HG03060 (cell line): ENCODE measurements around the gene PDPR.
"Not testable (repeated sequence)": the region's sequence is repeated elsewhere in the genome, so short reads cannot be mapped to it uniquely, and the experiment has no call there.

Source experiments
- ATAC-seq: cut with Tn5 transposase; IDR thresholded peaks from one replicate; pipeline ENCODE4 v1.9.1; 2021; ENCODE audit warnings: low read depth, moderate number of reproducible peaks; ENCODE audit not compliant: unreplicated experiment

The PDPR gene

DNA sequence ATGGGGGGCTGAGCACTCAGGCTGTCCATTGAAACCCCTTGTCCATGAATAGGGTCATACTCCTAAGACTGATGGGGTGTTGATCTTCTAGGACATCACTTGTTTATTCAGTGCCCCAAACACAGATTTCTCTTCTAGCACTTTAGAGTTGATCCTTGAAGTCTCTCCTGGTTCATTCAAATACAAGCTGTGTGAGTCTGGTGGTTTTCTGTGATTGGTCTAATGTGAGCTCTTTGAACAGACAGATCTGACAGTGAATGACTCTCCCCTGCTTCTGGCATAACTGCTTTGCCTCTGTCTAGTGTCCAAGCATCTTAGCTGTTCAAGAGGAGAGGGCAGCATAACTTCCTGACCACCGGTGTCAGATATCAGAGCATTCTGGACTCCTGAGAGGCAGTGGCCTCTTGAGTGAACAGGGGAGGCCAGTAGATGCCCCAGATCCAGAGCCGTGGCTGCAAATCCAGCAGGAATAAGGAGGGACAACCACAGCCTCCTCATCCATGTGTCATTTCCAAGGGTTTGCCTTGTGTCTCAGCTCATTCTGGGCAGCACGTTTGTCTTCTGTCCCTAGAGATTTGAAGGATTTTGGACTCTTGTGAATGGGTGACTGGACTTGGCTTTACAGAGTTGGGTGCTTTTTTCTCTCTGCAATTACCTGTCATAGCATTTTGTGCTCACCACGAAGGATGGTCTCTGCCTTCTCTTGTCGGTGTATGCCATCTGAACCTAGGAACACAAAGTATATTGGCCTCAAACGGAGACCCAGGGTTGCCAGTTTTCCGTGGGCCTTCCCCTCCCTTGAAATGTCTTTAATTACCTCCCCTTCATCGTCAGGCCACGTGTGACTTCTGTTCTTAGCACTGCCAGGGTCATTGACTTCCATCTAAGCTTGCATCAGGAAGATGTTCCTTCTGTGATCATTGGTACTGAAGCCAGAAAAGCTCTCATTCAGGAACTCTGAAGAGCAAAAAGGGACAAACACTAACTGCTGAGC lies 45.5 kb downstream of the PDPR start:
- ATAC-seq: no peak

DNA sequence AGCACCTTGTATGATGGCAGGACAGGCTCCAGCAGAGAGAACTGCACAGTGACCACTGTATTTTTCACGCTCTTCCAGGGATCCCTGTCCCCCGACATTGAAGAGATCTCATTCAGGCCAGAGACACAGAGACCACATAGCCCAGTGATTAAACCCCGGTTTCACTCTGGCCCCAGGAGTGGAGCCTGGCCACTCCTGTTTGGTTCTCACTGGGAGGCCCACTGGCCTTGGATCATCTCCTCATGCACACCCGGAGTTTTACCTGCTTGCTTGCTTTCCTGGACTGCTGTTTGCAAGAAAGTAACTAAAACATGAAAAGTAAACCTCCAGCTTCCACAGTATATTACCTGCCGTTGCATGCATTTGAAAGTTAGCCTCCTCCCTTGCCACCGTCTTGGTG lies 46.3 kb downstream of the PDPR start:
- ATAC-seq: no peak

DNA sequence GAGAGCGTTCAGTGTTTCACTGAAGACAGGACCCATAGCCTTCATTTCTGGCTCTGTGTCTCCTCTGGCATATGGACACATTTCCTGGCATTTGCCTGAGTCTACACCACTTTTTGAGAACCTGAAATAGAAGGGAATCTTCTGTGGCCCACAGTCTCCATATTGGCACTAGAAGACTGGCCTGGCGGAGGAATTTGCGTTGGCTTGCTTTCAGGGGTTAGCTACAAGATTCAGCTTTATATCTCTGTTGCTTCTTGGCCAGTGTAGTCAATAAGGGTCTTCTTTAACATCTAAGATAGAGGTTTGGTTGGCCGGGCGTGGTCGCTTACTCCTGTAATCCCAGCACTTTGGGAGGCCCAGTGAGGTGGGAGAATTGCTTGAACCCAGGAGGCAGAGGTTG lies 46.7 kb downstream of the PDPR start:
- ATAC-seq: no peak

DNA sequence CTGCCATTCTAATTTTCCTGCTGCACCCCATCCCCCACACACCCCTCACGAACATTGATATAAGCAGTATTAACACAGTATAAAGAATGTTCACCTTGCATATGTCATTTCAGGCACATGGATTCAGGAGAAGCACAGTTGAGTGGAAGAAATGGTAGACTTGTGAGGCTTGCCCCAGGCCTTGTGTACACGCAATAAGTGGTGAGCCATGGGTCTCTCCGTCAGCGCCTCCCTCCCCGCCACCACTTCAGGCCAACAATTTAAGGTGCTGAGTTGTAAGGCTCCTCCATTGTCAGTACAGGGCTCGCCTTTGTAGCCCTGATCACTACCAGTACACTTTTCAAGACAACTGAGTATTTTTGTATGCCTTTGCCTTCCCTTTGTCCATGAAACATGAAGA lies 47.2 kb downstream of the PDPR start:
- ATAC-seq: no peak

DNA sequence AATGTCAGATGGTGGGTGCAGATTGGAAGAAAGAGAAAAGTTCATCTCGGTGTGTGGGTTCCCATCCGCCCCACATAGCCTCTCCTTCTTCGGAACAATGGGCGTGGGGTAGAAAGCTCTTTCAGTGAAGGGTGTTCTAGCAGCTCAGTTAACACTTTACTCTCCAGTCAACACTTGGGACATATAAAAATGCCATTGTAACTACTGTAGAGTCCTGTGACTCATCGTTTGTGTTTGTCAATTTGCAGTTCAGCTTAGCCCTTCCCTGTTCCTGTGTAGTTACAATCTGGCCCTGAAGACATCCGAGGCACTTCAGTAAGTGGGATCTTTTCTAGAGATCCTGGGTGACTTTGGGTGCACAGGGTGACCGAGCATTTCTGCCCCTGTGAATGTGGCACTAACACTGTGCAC lies 47.9 kb downstream of the PDPR start:
- no peak for ATAC-seq

DNA sequence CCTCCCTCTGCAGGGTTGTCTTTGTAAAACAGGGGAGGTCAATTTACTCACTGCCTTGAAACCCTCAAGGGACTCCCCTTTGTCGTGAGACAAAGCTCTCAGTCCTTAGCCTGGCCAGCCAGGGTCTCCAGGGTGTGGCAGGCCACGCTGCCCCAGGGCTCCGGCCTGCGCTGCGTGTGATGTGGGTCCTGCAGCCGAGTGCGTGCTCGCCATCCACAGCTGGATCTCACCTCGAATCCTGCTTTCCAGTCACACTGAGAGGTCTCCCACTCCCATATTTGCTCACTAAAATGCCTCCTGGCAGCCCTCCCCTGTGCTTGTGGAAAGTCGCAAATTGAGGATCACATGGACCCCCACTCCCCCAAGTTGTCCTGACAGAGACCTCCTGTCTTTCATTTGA lies 49.5 kb downstream of the PDPR start:
- ATAC-seq: no peak

DNA sequence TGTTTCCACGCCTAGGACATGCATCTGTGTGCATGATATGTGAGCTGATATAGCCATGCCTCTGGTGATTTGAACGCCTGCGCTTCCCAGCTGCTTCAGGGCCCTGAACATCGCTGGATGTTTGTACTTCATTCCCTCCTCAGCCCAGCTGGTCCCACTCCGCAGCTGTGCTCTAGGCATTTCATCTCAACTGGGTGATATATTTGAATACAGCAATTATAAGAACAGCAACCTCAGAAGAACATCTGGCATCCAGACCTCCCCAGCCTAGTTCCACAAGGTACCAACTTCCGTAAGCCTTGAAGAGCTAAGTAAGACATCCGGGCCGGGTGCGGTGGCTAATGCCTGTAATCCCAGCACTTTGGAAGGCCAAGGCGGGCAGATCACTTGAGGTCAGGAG lies 52.6 kb downstream of the PDPR start:
- ATAC-seq: not testable (repeated sequence)

DNA sequence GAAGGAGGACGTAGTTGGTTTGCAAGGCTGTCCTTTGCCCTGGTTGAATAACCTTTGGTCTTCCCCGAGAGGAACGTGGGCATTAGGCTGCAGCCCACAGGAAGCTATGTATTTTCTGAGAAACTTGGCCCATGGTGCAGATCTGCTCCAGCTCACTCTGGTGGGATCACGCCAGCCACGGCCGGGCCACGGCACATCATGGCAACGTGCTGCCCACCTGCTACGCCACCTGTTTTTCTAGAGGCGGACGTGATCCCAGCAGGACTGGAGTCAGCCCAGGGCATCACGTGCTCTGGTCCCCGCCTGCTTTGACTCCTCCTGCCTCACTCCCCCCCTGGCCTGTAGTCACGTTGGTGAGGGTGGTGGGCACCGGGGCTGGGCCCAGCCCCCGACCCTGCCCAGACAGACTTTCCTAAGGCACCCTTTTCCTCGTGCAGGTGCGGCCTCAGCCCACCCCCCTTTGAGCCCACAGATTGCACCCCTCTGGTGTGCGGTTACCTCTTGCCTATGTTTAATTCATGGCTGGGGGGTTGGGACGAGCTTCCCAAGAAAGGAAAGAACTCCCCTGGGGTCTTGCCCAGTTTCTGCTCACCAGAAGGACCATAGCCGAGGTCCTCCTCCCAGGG lies 59.2 kb downstream of the PDPR start, which contains the start of gene CLEC18C:
TSS of gene CLEC18C (plus strand) at position 576 of the 626 bp plus-strand sequence. CDS start 492 bp downstream, outside the sequence.
- ATAC-seq: not testable (repeated sequence)

DNA sequence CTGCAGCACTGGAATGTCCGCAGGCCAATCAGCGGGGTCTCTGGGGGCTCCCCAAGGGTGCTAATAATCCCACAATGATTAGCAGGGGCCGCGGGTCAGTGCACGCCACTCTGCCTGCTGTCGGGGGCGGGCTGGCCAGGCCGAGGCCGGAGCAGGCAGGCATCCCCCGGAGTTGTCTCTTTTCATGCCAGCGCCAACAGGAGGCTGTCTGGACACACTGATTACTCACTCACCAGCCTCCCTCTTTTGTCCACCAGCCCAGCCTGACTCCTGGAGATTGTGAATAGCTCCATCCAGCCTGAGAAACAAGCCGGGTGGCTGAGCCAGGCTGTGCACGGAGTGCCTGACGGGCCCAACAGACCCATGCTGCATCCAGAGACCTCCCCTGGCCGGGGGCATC lies 59.8 kb downstream of the PDPR start:
- not testable (repeated sequence) for ATAC-seq

DNA sequence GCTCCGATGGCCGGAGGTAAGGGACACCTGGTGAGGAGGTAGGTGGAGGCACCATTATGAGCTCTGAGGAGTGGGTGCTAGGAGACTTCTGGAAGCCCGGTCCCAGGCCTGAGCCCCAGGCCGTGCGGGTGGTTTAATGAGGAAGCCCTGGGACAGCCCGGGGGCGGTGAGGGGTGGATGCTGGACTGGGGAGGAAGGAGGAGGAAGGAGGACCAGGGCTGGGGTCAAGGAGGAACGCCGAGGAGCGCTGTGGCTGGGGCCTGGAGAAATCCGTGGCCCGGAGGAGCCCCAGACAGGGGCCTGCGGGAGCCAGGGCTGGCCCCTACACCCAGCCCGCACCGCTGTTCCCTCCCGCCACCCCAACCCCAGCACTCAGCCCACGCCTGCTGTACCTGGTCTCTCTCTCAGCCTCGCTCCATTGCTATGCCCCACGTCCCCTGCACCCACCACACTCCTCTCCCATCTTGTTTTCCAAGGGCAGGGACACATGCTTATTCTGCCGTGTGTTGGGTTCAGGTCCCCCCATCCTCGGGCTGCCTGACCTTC lies 60.3 kb downstream of the PDPR start:
- not testable (repeated sequence) for ATAC-seq

DNA sequence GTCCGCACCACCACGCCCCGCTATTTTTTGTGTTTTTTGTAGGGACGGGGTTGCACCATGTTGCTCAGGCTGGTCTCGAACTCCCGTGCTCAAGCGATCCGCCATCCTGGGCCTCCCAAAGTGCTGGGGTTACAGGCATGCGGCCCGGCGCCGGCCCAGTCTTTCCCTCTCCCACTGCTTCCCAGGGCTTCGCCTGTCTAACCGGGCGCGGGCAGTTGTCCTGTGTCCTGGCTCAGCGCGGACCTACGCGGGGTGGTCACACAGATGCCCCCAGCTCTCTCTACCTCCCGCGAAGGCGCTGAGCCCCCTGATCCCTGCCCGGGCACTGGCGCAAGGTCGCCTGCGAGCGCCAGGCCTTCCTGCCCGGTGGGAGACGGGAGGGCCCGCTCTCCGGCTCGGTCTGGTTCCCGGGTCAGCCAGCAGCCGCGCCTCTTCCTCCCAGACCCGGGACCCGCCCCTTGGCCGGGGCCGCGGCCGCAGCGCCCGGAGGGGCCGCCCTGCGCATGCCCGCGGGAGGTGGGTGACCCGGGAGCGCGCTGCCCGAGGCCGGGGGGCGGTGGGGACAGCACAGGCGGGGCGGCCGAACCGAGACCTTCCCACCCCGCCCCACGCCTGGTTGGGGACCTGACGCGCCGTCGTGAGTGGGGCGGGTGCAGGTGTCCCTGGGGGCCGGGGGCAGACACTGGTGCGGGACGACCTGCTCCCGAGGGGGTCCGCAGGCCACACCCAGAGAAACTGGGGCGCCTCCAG lies 73.9 kb downstream of the PDPR start:
- ATAC-seq: not testable (repeated sequence)

DNA sequence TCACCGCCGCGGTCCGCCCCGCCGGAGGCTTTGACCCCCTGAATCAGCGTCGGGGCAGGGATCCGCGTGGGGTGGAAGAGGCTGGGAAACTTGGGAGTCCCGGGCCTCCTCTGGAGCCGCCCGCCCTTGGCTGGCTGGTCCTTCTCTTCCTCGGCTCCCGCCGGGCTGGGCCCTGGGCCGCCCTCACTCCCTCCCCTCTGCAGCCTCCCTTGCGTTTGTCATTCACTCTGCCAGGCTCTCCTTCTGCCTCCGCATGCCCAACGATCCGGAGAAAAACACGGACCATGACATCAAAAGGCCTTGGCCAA lies 74.4 kb downstream of the PDPR start:
- not testable (repeated sequence) for ATAC-seq

DNA sequence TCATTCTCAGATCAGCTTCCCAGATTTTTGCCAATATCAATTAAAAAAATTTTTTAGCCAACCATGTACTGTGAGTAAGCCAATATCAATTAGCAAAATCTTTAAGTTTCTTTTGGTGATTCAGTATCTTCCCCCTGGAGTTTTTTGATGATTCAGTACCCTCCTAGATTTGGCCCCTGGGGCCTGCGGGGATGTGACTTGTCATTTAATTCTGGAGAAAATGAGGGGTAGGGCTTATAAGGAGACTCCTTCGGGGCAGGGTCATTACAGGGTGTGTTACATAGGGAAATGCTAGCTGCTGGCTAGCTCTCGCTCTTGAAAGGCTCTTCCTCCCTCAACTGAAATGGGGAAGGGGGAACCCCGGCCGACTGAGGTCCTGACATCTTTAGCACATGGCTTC lies 76.4 kb downstream of the PDPR start:
- ATAC-seq: not testable (repeated sequence)

DNA sequence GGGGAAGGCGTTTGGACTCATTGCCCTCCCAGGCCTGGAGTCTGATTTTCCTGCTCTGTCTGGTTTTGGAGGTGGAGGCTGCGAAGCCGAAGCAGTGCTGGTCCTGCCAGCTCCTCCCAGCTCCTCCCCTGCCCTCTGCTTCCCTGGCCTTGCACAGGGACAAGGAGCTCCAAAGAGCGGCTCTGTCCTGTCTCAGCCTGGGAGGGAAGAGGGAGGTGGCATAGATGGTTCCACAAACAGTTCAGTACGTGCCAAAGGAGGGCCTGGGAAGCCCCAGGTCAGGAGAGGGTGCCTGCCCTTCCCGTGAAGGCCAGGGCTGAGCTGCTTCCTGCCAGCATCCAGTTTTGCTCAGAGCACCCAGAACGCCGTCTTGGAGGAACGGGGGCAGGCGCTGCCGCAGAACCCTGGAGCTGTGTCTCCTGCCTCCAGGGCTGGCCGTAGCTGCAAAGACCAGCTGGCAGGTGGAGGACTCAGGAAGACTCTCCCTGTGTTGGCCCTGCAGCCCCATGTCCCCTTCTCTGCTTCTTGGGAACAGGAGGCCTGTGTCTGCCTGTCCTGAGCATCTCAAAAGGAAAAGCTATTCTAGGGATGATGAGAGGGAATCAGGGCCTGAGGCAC lies 82.7 kb downstream of the PDPR start:
- not testable (repeated sequence) for ATAC-seq

DNA sequence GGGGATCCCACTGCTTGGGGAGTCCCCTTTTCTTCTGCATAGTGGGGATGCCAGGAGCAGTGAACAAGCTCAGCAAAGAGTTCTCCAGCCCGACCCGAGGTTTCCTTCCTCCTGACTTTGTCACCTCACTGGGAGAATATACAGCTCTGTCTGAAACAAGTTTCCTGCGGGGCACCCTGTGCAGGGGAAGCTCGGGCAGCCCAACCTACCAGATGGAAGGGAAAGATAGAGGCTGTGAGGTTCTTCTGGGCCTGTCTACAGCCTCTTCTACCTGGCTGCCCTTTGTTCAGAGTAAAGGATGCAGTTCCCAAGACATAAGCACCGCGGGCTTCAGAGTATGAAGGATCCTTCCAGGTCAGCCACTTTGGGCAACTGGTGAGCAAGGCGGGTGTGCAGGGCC lies 83.5 kb downstream of the PDPR start:
- ATAC-seq: not testable (repeated sequence)

DNA sequence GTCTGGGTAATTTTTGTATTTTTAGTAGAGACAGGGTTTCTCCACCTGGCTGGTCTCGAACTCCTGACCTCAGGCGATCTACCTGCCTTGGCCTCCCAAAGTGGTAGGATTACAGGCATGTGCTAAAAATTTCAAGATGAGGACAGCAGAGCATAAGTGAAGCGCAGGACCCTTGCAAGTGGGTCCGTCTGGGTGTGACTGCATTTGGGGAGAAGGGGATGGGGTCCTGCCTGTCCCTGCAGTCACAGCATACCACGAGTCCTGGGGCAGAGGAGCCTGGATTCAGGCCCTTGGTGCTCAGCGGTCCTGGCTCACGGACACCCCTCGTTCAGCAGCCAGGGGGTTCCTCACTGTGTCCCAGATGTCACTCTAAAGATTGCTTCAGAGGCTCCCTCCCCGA lies 84.1 kb downstream of the PDPR start:
- ATAC-seq: not testable (repeated sequence)

DNA sequence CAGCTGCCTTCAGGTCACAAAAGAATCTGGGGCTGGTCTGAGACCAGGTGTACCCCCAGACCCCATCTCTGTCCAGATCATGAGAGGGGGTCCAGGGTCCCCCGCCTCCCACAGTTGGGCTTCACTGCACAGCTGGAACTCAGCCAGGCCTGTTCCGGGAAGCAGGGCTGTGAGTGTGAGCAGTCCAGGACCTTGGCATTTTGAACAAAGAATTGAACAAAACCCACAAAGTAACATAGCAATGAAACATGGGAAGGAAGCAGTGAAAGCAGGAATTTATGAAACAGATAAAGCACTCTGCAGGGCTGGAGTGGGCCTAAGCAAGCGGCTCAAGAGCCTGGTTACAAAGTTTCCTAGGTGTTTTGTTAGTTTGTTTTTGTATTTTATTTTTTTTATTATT lies 84.5 kb downstream of the PDPR start:
- not testable (repeated sequence) for ATAC-seq

DNA sequence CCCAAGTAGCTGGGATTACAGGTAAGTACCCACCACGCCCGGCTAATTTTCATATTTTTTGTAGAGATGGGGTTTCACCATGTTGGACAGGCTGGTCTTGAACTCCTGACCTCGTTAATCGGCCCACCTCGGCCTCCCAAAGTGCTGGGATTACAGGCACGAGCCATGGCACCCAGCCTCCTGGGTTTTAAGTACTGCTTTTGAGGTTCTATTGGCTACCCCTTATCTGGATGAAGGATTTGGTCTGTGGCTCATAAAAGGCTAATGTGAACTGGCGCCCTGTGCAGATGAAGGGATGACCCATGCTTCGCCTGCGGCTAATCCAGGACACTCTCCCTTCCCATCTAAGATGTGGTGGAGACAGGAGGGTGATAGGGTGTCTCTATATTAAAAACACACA lies 85.0 kb downstream of the PDPR start:
- not testable (repeated sequence) for ATAC-seq

DNA sequence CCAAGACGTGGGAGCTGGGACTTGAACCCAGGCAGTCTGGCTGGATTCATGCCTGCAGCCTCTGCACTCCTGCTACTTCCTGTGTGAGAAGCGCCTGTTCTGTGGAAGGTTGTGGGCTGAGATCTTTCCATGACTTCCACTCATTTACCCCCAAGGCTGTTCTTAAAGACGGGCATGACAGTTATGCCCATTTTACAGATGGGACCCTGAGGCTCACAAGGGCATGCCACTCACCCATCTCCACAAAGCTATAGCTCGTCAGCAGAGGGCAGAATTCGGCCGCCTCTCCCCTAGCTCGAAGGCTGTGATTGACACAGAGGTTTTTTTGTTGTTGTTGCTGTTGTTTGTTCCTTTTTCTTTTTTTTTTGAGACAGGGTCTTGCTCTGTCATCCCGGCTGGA lies 85.9 kb downstream of the PDPR start:
- not testable (repeated sequence) for ATAC-seq

DNA sequence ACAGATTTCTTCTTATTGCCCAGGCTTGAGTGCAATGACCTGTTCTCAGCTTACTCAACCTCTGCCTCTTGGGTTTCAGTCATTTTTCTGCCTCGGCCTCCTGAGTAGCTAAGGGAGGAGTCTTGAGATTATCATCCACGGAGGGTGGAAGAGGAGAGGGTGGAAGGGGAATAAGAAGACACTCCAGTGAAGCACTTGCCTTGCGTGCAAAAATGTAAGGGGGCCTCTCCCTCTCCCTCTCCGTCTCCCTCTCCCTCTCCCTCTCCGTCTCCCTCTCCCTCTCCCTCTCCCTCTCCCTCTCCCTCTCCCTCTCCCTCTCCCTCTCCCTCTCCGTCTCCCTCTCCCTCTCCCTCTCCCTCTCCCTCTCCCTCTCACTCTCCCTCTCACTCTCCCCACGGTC lies 89.4 kb downstream of the PDPR start:
- not testable (repeated sequence) for ATAC-seq
